Right atrium auricular region (tissue), 2 donors: ENCODE data around the gene ANKRD9. TPM values are rescaled to one million over a fixed set of nuclear protein-coding genes. Genes with fewer than 3 reads are reported as not detected.

Source experiments
- DNase-seq: peaks from one replicate; pipeline ENCODE4 v3.0.0-alpha.2; 2019; ENCODE audit warnings: low spot score
- H3K27ac ChIP-seq, 2 donors: fragments of 200-600 bp; sonication (generic); 1 replicate in 1 of 2; 2 replicates in 1 of 2; pipeline ENCODE4 v1.5.1; 2016 to 2019
- H3K27me3 ChIP-seq, 2 donors: fragments of 200-600 bp; sonication (generic); one replicate each; pipeline versions ENCODE4 v1.5.1 to v1.6.0; 2017 to 2019
- H3K36me3 ChIP-seq: fragments of 200-600 bp; sonication (generic); one replicate; pipeline ENCODE4 v1.5.1; 2016
- H3K4me1 ChIP-seq, 2 donors: fragments of 200-600 bp; sonication (generic); one replicate each; pipeline versions ENCODE4 v1.5.1 to v1.6.0; 2017 to 2019
- H3K4me3 ChIP-seq, 2 donors: fragments of 200-600 bp; sonication (generic); 1 replicate in 1 of 2; 2 replicates in 1 of 2; pipeline ENCODE4 v1.5.1; 2017 to 2019; ENCODE audit warnings: mild to moderate bottlenecking in 1 of 2, moderate library complexity in 1 of 2
- H3K9me3 ChIP-seq, 2 donors: fragments of 200-600 bp; sonication (generic); one replicate each; pipeline ENCODE4 v1.5.1; 2019
- CTCF ChIP-seq, 2 donors: fragments of 200-600 bp; sonication (generic); IDR thresholded peaks; one replicate each; pipeline ENCODE4 v1.5.1; 2019; ENCODE audit warnings: antibody characterized with exemption in 2 of 2
- total RNA-seq, 2 donors: library from RNA; depleted of rRNA; stranded (reverse); fragments of >200 nt; gene quantifications; one replicate each; pipeline ENCODE4 v1.1.0, GENCODE V29; 2016

Gene ANKRD9
- total RNA-seq, 2 donors from 2014 or later = 144 to 158 TPM

DNA sequence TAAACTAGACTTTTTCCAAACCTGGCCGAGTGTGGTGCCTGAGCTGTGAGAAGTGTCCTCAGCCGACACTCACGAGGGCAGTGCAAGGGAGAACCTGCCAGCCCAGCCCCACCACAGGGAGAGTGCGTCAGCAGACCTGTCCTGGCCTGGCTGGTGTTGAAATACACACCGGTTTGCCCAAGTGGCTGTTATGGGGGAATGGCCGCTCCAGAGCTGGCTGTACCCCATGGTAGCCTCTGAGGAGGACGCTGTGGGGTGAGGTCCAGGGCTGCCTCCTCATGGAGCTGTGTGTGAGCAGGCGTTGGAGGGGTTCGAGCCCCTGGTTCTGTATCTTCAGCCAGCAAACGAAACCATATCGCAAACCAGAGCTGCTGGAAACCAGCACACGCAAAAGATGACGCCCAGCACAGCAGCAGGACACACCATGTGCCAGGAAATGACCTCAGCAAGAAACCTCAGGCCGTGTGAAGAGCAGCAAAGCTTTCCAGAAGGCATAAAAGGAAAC is 9.4 kb downstream of the ANKRD9 start:
- Histone ChIP-seq H3K36me3 (peaks cover 22% of the 10 kb centered on the region), H3K27ac (peak overlapping the region; percentile 82 to 93), H3K9me3 (no peaks in the 10 kb centered on the region), H3K4me1 (peaks cover 0 to 55% of the 10 kb centered on the region in 2 donors), H3K27me3 (no peaks in the 10 kb centered on the region), H3K4me3 (no peak overlapping the region)
- TF ChIP-seq CTCF (IDR thresholded peaks at IDR 0.05) = no peak
- DNase-seq = peak; percentile 93

DNA sequence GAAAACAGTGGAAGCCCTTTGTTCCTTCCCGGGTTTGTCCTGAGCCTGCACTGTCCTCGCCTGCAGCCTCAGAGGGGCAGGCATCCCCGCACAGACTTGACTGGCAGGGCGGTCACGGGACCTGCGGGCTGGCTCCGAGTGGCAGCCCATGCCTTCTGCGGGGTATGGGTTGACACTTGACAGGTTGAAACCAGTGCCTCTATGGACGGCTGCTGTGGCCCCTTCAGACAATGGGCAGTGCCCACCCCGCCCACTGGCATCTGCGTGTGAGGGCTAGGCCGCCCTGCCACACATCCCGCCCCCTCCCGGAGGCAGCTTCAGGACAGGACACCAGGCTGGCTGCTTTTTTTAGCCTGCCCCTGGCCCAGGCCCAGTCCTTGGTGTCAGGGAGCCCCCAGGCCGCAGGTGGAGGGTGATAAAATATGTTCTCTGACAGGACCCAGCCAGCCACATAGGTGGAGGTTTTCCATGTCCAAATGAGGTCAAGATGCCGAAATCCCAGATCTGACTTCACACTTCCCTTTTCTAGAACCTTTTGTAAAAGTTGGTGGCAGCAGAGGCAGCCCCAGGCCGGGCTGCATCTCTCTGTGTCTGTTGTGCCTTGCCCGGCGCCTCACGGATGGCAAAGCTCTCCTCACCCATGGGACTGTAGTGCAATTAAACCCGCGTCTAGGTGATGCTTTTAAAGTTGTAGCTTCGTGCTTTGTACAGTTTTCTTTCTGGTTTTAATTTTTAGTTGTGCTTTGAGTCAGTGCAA is 10.0 kb downstream of the ANKRD9 start:
- no peak for DNase-seq
- no peak overlapping the region for H3K4me3 ChIP-seq
- H3K4me1 ChIP-seq = peaks cover 0 to 48% of the 10 kb centered on the region in 2 donors
- peaks cover 22% of the 10 kb centered on the region for H3K36me3 ChIP-seq
- peak overlapping the region; percentile 82 to 93 for H3K27ac ChIP-seq
- no peaks in the 10 kb centered on the region for H3K27me3 ChIP-seq
- no peaks in the 10 kb centered on the region for H3K9me3 ChIP-seq
- TF ChIP-seq CTCF (IDR thresholded peaks at IDR 0.05) = no peak

DNA sequence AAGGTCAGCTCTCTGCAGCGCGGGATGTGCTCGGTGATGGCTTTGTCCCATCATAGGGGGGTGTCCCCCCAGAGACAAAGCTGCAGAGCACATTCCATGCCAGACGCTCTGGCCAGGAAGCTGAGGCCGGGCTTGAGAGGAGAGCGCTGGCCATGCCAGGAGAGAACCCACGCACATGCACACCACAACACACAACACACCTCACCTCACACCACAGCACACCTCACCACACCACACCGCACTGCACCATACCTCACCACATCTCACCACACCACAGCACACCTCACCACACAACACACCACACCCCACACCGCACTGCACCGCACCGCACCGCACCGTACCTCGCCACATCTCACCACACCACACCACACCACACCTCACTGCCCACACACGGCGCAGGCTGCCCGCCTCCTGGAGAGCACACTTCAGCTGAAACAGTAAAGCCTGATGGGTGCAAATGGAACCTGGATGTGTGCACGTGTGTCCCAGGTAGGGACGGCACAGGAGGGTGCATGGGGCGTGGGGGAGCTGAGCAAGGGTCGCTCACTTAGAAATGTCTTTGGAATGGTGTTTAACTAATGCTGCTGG is 10.8 kb downstream of the ANKRD9 start:
- Histone ChIP-seq H3K4me1 (peaks cover 0 to 40% of the 10 kb centered on the region in 2 donors), H3K36me3 (peaks cover 22% of the 10 kb centered on the region)

GRCh38 chr14:102497998-102498677 is 11.4 kb downstream of the ANKRD9 start:
- Histone ChIP-seq H3K4me1 (peaks cover 0 to 34% of the 10 kb centered on the region in 2 donors), H3K36me3 (peaks cover 22% of the 10 kb centered on the region), H3K27me3 (no peaks in the 10 kb centered on the region), H3K27ac (peak overlapping the region; percentile 82 to 93), H3K9me3 (no peaks in the 10 kb centered on the region), H3K4me3 (no peak overlapping the region)
- peak in 1 of 2 donors; percentile 40 for TF ChIP-seq CTCF (IDR thresholded peaks at IDR 0.05)
- DNase-seq = no peak

More for the DNA sequence above, 10.8 kb downstream of the ANKRD9 start:
- no peak for TF ChIP-seq CTCF (IDR thresholded peaks at IDR 0.05)
- no peak overlapping the region for H3K4me3 ChIP-seq
- DNase-seq = no peak
- H3K27me3 ChIP-seq = no peaks in the 10 kb centered on the region
- H3K27ac ChIP-seq = peak overlapping the region; percentile 82 to 93
- H3K9me3 ChIP-seq = no peaks in the 10 kb centered on the region

DNA sequence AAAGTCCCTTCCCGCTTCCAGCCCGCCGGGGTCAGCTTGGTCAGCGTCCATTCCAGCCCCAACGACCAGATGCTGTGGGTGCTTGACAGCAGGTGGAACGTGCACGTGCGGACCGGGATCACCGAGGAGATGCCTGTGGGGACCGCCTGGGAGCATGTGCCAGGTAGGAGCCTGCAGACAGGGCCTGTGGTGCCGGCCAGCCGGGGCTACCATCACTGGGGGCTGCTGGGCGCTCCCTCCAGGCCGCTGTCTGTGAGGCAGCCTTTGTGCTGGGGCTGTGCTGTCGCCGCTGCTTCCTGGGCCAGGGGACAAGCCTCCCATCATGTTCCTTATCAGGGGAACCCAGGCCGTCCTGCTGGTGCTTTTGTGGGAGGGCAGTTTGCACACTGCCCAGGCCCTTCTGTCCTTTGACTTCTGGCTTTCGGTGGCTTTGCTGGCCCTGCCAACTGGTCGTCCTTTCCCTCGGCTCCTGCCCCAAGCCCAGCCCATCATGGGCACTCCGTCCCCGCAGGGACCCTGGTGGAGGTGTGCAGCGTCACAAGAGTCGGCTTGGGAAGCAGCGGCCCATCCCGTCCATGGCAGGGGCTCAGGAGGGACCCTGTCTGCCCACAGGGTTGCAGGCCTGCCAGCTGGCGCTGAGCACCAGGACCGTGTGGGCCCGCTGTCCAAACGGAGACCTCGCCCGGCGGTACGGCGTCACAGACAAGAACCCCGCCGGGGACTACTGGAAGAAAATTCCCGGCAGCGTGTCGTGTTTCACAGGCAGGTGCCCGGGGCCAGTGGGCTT is 12.4 kb downstream of the ANKRD9 start:
- DNase-seq = no peak
- no peaks in the 10 kb centered on the region for H3K9me3 ChIP-seq
- no peak overlapping the region for H3K4me3 ChIP-seq
- H3K27me3 ChIP-seq = no peaks in the 10 kb centered on the region
- H3K4me1 ChIP-seq = peaks cover 0 to 34% of the 10 kb centered on the region in 2 donors
- H3K36me3 ChIP-seq = peaks cover 22% of the 10 kb centered on the region
- TF ChIP-seq CTCF (IDR thresholded peaks at IDR 0.05) = no peak
- peak overlapping the region in 1 of 2 donors; percentile 93 for H3K27ac ChIP-seq
